GM23338 (cell line): ENCODE results near the gene GLUD2.

Experiments used
- CREB1 ChIP-seq: fragments of 250-450 bp; sonication (Bioruptor Pico); IDR thresholded peaks from 2 replicates; pipeline ENCODE4 v1.5.0; 2020; ENCODE audit warnings: low read depth, mild to moderate bottlenecking, moderate library complexity
- TF ChIP-seq, protein P1 (sequence below), 2 experiments: fragments of 200-600 bp in 1 of 2; sonication (generic) in 1 of 2; conservative IDR thresholded peaks; 2 replicates each; pipeline versions ENCODE4 v1.5.1 to v1.6.1; 2016 to 2017; ENCODE audit warnings: antibody characterized with exemption in 2 of 2, low read depth in 2 of 2, mild to moderate bottlenecking in 2 of 2, moderate library complexity in 1 of 2

GRCh38 chrX:121010218-121010617 lies 37.2 kb upstream of the GLUD2 start:
- no peak for TF ChIP-seq CREB1 (CRISPR knock-in tag)
- TF ChIP-seq, protein P1, sequence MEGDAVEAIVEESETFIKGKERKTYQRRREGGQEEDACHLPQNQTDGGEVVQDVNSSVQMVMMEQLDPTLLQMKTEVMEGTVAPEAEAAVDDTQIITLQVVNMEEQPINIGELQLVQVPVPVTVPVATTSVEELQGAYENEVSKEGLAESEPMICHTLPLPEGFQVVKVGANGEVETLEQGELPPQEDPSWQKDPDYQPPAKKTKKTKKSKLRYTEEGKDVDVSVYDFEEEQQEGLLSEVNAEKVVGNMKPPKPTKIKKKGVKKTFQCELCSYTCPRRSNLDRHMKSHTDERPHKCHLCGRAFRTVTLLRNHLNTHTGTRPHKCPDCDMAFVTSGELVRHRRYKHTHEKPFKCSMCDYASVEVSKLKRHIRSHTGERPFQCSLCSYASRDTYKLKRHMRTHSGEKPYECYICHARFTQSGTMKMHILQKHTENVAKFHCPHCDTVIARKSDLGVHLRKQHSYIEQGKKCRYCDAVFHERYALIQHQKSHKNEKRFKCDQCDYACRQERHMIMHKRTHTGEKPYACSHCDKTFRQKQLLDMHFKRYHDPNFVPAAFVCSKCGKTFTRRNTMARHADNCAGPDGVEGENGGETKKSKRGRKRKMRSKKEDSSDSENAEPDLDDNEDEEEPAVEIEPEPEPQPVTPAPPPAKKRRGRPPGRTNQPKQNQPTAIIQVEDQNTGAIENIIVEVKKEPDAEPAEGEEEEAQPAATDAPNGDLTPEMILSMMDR (conservative IDR thresholded peaks at IDR 0.05; ENCODE audit: low read depth in 2 of 2): no peak
